ENCODE data around the gene RETREG3. TPM values are rescaled to one million over a fixed set of nuclear protein-coding genes. Genes with fewer than 3 reads are reported as not detected.
"Not testable (repeated sequence)": the region's sequence is repeated elsewhere in the genome, so short reads cannot be mapped to it uniquely, and the experiment has no call there.

The RETREG3 gene
- total RNA-seq, 2 donors from 2014 or later = 30.4 to 31.1 TPM

- Histone ChIP-seq H3K27ac (no peak overlapping the region), H3K9me3 (no peaks in the 10 kb centered on the region), H3K27me3 (no peaks in the 10 kb centered on the region), H3K4me1 (no peaks in the 10 kb centered on the region), H3K36me3 (no peaks in the 10 kb centered on the region), H3K4me3 (no peak overlapping the region)
- TF ChIP-seq CTCF (IDR thresholded peaks at IDR 0.05) = no peak
- no peak for DNase-seq (ENCODE audit: low spot score)
Observed at GRCh38 chr17:42623732-42624596, 14.8 kb upstream of the RETREG3 start.

- peaks cover 0 to 5% of the 10 kb centered on the region in 2 donors for H3K4me1 ChIP-seq
- H3K36me3 ChIP-seq = no peaks in the 10 kb centered on the region
- H3K27me3 ChIP-seq = no peaks in the 10 kb centered on the region
- no peak overlapping the region for H3K27ac ChIP-seq
- DNase-seq (ENCODE audit: low spot score) = no peak
- TF ChIP-seq CTCF (IDR thresholded peaks at IDR 0.05) = no peak
- H3K9me3 ChIP-seq = no peaks in the 10 kb centered on the region
- no peak overlapping the region for H3K4me3 ChIP-seq
Observed at GRCh38 chr17:42623271-42623670, 14.1 kb upstream of the RETREG3 start.

GRCh38 chr17:42621987-42622386 is 12.8 kb upstream of the RETREG3 start:
- not testable (repeated sequence) for H3K9me3 ChIP-seq; DNase-seq (ENCODE audit: low spot score); H3K27ac ChIP-seq

GRCh38 chr17:42618442-42619150 is 9.4 kb upstream of the RETREG3 start:
- Histone ChIP-seq H3K4me1 (peaks cover 0 to 11% of the 10 kb centered on the region in 2 donors), H3K36me3 (peaks cover 21% of the 10 kb centered on the region), H3K4me3 (no peak overlapping the region), H3K27me3 (no peaks in the 10 kb centered on the region), H3K27ac (peak overlapping the region; percentile 65 to 67), H3K9me3 (no peaks in the 10 kb centered on the region)
- no peak for DNase-seq (ENCODE audit: low spot score)
- TF ChIP-seq CTCF (IDR thresholded peaks at IDR 0.05) = peak; percentile 18 to 50

More at GRCh38 chr17:42621987-42622386, 12.8 kb upstream of the RETREG3 start:
- not testable (repeated sequence) for H3K4me3 ChIP-seq, H3K36me3 ChIP-seq, H3K27me3 ChIP-seq
- H3K4me1 ChIP-seq = peaks cover 0 to 11% of the 10 kb centered on the region in 2 donors

- Histone ChIP-seq H3K36me3 (peaks cover 27% of the 10 kb centered on the region), H3K9me3 (no peaks in the 10 kb centered on the region), H3K27me3 (no peaks in the 10 kb centered on the region), H3K4me1 (peaks cover 0 to 11% of the 10 kb centered on the region in 2 donors), H3K27ac (peak overlapping the region; percentile 65 to 67), H3K4me3 (no peak overlapping the region)
- no peak for DNase-seq (ENCODE audit: low spot score)
- TF ChIP-seq CTCF (IDR thresholded peaks at IDR 0.05) = no peak
Observed at GRCh38 chr17:42617956-42618431, 8.8 kb upstream of the RETREG3 start.

- H3K27me3 ChIP-seq = no peaks in the 10 kb centered on the region
- TF ChIP-seq CTCF (IDR thresholded peaks at IDR 0.05) = no peak
- no peak overlapping the region for H3K4me3 ChIP-seq
- no peak overlapping the region for H3K27ac ChIP-seq
- H3K4me1 ChIP-seq = peaks cover 0 to 18% of the 10 kb centered on the region in 2 donors
- peaks cover 39% of the 10 kb centered on the region for H3K36me3 ChIP-seq
- H3K9me3 ChIP-seq = no peaks in the 10 kb centered on the region
- DNase-seq (ENCODE audit: low spot score) = no peak
Observed at GRCh38 chr17:42613699-42614295, 4.6 kb upstream of the RETREG3 start.

All from right atrium auricular region (tissue), 2 donors.